ENCODE results near the gene CTBP2. TPM values are rescaled to one million over a fixed set of nuclear protein-coding genes. Genes with fewer than 3 reads are reported as not detected.
A peak's percentile ranks its signal among the peaks of the same experiment; 100 is the strongest.
"Not testable (repeated sequence)": the region's sequence is repeated elsewhere in the genome, so short reads cannot be mapped to it uniquely, and the experiment has no call there.

Gene CTBP2
- total RNA-seq, 1 donor from 2014 or later, result 58.2 TPM

DNA sequence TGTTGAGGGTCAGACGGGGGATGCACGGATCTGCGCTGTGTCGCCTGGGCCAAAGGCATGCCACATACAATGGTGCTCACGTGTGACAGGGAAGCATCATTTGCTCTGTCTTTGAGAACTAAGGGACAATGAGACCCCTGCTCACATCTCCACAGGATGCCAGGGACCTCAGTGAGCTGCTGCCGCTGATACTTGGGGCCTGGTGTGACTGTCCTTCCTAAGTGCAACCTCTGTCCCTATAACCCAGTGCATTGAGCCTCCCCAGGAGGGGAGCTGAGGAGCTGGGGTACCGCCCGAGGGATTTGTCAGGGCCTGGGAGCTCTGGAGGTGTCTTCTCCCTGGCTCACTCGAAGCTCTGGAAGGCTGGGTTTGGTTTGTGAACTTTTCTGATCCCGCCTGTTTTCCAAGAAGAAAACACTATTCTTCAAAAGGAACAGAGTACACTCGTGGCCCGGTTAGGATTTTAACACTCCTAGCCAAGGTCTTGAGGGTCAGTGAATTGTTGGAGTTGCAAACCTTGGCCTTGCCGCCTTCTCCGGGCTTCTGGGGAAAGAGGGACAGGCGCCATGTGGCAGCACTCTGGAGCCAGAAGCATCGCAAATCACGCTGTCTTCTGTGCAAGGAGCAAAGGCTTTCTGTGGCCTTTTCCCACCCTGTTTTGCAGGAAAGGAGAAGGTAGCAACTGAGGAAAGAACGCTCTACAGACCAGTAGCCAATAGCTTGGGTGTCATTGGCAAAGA, 26.2 kb upstream of the CTBP2 start:
- no peak for DNase-seq

DNA sequence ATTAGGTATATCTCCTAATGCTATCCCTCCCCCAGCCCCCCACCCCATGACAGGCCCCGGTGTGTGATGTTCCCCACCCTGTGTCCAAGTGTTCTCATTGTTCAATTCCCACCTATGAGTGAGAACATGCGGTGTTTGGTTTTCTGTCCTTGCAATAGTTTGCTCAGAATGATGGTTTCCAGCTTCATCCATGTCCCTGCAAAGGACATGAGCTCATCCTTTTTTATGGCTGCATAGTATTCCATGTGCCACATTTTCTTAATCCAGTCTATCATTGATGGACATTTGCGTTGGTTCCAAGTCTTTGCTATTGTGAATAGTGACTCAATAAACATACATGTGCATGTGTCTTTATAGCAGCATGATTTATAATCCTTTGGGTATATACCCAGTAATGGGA, 18.7 kb upstream of the CTBP2 start:
- DNase-seq, result not testable (repeated sequence)

DNA sequence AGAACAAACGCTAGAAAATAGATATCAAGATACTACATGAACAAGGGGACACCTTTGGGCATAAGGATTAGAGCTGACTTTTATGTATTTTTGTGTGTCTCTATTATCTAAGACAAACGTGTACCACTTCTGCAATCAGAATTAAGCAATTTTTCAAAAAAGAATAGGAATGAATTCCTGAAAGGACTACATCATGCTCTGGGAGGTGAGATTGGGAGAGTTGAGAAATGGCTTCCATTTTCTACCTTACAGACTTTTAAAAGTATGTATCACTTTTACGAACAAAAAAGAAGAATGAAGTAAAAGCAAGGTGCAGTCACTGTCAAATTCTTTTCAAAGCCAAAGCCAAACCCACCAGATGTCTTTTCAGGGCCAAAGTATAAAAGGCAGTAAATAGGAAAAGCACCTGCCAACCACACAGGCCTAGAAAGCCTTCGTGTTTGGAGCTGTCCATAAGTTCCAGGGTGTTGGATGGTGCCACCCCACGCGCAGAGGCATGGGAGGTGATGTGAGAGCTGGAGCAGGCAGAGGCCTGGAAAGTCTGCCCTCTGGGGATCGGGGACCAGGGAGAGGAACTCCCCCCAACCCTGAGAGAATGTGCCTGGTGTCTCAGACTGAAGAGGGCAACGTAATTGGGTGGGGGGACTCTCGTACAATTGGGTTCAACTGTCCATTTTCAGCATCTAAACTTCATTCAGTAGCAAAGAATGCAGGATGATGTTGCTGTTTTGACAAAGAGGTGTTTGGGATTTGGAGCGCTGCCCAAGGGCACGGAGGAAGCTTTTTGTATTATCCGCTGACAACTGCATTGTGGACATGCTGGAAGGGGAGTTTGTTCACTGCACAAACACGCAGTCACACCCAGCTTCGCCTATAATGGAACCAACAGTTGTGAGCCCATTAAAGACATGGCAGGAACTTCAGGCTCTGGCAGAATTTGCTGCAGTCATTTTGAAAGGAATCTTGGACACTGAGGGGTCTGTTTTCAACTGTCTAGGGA, 17.6 kb upstream of the CTBP2 start:
- DNase-seq, result no peak

GRCh38 chr10:125175807-125176206, 15.4 kb upstream of the CTBP2 start:
- DNase-seq, result no peak

GRCh38 chr10:125174360-125174759, 14.0 kb upstream of the CTBP2 start:
- no peak for DNase-seq

- DNase-seq, result no peak
Observed at GRCh38 chr10:125172694-125173093, 12.3 kb upstream of the CTBP2 start.

- no peak for DNase-seq
Observed at GRCh38 chr10:125171402-125172306, 11.3 kb upstream of the CTBP2 start.

DNA sequence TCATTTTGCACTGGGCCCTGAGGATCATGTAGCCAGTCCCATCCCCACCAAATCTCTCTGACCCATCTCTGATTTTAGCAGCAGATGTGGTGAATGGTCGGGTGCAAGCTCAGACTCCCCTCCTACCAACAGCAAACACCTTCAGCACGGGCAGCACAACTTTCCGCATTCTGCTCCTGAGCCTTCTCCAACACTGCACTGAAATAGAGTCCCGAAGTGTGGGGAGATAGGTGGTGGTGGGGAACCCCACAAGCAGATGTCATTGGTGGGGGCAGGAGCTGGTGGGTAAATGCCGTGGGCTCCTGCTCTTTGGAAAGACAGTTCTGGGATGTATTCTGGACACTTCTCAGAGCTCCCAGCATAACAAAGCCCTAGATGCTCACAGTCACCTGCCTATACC, 9.6 kb upstream of the CTBP2 start:
- no peak for DNase-seq

DNA sequence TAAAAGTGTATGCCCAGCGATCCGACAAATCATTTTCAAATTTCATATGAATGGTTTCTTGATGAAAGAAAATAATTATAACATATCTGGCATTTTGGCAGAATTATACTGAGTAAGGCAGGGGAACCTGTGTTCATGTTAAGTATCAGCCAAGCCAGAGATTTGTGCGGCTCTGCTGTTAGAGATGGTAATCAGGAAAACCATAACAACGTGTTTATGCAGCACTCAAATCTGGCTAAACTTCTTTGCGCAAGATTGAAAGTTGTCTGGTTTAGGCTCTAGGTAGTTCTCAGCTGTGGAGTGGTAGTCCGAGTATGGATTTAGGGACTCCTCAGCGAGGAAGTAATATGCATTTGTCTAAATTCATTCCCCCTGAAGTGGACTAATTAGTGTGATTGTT, 8.9 kb upstream of the CTBP2 start:
- DNase-seq, result no peak

GRCh38 chr10:125166658-125167057, 6.3 kb upstream of the CTBP2 start:
- DNase-seq, result no peak

GRCh38 chr10:125165584-125166573, 5.5 kb upstream of the CTBP2 start:
- no peak for DNase-seq

GRCh38 chr10:125164421-125164820, 4.1 kb upstream of the CTBP2 start:
- no peak for DNase-seq

GRCh38 chr10:125163803-125164202, 3.4 kb upstream of the CTBP2 start:
- DNase-seq, result no peak

DNA sequence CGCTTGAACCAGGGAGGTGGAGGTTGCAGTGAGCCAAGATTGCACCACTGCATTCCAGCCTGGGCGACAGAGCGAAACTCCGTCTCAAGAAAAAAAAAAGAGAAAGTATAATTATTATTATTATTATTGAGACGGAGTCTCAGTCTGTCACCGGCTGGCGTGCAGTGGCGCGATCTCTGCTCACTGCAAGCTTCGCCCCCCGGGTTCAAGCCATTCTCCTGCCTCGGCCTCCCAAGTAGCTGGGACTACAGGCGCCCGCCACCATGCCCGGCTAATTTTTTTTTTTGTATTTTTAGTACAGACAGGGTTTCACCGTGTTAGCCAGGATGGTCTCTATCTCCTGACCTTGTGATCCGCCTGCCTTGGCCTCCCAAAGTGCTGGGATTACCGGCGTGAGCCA, 2.9 kb upstream of the CTBP2 start:
- not testable (repeated sequence) for DNase-seq

DNA sequence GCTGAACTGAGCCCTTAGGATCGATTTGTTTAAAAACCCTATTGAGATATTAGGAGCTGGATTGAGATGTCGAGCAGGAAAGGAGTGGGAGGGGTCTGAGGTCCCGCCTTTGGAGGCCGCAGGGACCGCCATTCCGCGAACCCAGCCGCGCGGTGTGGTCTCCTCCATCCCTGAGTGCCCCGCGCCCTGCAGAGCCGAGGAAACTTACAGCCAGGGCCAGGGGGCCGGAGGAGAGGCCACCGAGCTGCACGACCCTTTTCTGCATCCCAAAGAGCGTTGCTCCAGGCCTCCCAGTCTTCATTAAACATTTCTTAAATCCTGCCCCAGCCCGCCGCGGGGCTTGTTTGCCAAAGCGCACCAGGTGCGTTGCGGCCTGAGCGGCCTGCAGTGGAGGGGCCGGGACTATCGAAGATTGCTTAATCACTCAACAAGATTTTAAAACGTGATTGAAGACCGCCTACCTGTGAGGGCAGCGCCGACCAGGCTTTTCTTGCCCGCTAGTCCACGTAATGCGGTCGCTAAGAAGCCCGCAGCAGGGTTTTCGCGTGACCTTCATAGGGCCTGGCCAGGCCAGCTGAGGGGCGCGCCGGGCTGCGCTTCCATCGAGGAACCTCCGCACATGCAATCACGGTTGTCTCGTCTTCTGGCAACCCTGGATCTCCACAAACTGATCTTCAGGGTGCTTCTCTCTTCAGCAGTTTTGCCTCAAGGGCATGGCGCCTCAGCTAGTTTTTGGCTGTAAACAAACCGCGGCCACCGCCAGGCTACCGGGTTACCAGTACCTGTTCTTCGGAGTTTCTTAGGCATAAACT, 2.0 kb upstream of the CTBP2 start:
- no peak for DNase-seq

DNA sequence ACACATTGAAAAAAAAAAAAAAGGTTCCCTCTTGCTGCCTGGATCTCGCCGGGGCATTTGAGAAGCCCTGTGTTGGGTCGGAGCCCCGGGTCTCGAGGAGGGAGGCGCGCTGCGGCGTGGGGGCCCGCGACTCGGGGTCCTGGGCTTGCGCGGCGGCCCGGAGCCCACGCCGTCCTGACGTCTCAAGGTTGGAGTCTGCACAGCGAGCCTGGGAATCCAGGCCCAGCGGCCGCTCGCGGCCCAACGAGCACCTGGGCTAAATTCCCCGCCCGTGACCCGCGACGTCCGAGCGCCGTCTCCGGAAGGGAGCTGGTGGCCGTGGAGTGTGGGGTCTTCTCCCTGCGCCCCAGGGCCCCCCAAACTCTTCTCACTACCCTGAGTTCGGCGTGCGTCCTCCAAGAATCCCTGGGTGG, 1.4 kb upstream of the CTBP2 start:
- no peak for DNase-seq

DNA sequence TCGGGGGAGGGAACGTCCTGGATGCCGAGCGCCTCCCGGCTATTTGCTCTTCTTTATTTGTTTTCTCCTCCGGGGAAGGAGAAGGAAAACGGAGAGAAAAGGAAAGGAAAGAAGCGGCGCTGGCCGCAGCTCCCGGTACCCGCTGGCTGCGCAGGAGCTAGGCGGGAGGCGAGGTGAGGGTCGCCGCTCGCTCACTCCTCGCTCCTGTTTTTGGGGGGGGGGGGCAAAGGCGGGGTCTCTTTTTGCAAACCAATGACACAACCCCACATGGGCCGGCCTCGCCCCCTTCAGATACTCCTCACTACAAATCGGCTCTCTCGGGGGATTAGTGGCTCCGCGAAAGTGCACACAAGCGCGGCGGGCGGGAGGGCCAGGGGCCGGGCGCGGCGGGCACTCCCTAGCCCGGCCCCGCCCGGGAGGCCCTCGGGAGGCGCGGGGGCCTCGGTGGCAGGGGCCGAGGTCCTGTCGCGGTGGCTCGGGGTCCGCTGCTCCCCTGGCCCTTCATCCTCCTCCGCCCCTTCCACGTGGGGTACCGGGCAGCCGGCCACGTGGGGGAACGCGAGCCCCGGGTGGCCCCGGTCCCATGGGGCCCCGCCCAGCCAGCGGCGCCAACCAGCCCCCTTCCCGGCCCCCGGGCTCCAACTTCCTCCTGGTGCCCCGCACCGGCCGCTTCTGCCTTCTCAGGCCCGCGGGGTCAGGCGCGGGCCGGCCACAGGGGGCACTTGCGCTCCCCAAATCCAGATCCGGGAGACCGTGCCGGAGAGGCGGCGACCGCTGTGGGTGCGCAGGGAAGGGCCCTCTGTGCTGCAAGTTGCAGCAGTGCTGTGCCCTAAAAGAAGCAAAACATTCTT, 718 bp upstream of the CTBP2 start:
- DNase-seq, result peak; percentile 96

DNA sequence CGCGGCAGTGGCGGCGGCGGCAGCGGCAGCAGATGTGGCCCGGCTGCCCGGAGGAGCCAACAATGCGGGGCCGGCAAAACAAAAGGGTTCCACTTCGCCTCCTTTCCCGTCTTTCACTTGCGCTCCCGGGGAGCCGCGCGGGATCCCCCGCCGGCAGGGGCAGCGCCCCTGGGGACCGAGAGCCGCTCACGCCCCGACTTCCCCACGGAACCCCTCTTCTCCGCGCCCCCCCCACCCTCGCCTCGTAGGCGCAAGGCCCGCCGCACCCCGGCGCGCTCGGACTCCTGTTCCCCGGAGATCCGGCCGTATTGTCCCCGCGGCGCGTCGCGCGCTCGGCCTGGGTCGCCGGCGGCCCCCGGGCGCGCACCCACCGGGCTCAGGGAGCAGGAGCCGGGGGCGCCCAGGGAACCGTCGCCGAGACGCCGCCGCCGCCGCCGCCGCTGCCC, 854 bp downstream of the CTBP2 start:
- peak; percentile 46 for DNase-seq

Measured in tongue (tissue), 2 donors.